GM10266 (cell line): ENCODE results near the gene MEGF8.

Experiments
- DNase-seq: peaks from one replicate; pipeline ENCODE4 v3.0.0; 2012; ENCODE audit errors: extremely low spot score
- CTCF ChIP-seq: IDR thresholded peaks from 2 replicates; pipeline ENCODE4 v1.5.1; 2012; ENCODE audit warnings: mild to moderate bottlenecking, low read depth; ENCODE audit not compliant: control insufficient read depth, insufficient read depth; ENCODE audit errors: missing control alignments

The MEGF8 gene, protein sequence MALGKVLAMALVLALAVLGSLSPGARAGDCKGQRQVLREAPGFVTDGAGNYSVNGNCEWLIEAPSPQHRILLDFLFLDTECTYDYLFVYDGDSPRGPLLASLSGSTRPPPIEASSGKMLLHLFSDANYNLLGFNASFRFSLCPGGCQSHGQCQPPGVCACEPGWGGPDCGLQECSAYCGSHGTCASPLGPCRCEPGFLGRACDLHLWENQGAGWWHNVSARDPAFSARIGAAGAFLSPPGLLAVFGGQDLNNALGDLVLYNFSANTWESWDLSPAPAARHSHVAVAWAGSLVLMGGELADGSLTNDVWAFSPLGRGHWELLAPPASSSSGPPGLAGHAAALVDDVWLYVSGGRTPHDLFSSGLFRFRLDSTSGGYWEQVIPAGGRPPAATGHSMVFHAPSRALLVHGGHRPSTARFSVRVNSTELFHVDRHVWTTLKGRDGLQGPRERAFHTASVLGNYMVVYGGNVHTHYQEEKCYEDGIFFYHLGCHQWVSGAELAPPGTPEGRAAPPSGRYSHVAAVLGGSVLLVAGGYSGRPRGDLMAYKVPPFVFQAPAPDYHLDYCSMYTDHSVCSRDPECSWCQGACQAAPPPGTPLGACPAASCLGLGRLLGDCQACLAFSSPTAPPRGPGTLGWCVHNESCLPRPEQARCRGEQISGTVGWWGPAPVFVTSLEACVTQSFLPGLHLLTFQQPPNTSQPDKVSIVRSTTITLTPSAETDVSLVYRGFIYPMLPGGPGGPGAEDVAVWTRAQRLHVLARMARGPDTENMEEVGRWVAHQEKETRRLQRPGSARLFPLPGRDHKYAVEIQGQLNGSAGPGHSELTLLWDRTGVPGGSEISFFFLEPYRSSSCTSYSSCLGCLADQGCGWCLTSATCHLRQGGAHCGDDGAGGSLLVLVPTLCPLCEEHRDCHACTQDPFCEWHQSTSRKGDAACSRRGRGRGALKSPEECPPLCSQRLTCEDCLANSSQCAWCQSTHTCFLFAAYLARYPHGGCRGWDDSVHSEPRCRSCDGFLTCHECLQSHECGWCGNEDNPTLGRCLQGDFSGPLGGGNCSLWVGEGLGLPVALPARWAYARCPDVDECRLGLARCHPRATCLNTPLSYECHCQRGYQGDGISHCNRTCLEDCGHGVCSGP (N-terminal part only)

DNA sequence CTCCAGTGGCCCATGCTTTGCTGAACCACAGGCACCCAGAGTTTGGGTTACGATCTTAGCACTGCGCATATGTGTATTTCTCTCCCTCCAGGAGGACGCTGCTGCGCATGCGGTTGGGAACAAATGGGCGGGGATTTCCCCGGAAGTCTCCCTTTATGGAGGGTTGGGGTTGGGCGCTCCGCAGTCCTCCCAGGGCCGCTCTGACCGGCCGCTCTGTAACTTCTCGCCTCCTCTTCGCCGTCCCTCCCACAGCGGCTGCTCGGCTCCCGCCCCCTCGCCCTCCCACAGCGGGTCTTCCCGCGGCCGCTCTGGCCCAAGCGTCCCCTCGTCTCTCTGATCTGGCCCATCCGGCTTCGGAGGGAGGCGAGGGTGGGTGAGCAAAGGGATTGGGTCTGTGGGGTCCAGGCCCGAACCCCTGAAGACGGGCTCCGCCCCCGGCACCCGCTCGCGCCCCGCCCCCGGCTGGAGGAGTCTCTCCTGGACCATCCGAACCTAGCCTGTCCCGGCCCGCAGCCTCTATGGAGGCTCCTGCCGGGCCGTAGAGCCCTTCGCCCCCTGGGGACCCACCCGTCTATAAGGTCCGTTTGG, at the start of gene MEGF8:
Gene MEGF8 (plus strand): TSS at position 328 of the 588 bp plus-strand sequence. CDS start 609 bp downstream, outside the sequence.
- DNase-seq = peak; percentile 99
- peak; percentile 86 for TF ChIP-seq CTCF

- TF ChIP-seq CTCF = no peak
Measured at GRCh38 chr19:42276284-42276683, 49.2 kb upstream of the MEGF8 start.

DNA sequence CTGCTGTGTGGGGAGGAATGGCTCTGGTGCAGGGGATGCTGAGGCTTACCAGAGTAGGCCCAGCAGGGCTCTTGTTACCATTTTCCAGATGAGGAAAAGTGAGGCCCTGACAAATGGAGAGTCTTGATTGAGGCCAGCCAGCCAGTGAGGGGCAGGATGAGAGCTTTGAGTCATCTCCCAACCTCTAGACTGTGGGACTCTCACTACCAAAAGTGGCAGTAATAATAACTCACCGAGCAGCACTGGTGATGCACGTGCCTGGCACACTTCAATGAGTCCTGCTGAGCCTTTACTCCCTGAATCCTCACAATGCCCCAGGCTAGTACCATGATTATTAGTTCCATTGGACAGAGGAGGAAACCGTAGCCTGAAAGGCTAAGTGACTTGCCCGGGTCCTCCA, 48.6 kb upstream of the MEGF8 start:
- TF ChIP-seq CTCF = no peak
- DNase-seq = no peak

More at GRCh38 chr19:42276284-42276683, 49.2 kb upstream of the MEGF8 start:
- no peak for DNase-seq

DNA sequence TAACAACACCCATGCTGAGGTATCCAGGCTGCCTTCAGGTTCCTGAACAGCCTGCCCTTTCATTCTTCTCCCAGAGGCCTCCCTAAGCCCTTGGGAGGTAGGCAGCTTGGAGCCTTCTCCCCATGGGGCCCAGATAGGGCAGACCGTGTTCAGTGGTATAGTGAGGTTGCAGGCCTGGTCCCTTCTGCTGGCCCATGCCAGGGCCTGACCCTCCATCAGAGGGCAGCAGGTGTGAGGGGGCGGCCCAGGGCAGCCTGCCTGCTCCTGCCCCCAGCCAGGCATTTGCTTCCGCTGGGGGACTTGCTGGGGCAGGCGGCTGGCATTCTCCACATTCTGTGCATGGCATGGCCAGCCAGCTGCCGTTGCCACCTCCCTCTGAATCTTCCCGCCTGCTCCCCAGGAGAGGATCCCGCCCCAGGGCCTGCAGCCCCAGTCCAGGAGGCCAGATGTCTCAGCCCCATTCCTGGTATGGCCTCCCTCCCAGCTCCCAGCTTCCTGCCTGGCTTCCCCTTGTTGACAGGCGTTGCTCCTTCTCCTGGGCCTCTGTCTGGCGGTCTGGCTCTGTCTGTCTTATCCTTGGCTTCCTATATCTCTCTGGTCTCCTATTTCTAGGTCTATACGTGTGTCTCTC, 47.5 kb upstream of the MEGF8 start:
- TF ChIP-seq CTCF = no peak
- no peak for DNase-seq

GRCh38 chr19:42278452-42279154, 46.8 kb upstream of the MEGF8 start:
- DNase-seq = no peak
- TF ChIP-seq CTCF = no peak
